Measurements from ENCODE around the gene EPB41. TPM values are rescaled to one million over a fixed set of nuclear protein-coding genes. Genes with fewer than 3 reads are reported as not detected.

EPB41 gene
- total and polyA plus RNA-seq, 2 of the 8 experiments (the other 6 are each of a cell fraction or from before 2014, with no cell fraction given), result 36.7 to 109 TPM

- Histone ChIP-seq H3K18ac (ENCODE audit: extremely low read depth, low read length) (no peak overlapping the region), H3K56ac (replicated peaks; ENCODE audit: insufficient read length, low read depth, low read length) (no peak overlapping the region), H2BK120ac (replicated peaks; ENCODE audit: low read depth, low read length) (no peak overlapping the region), H3K36me3 (ENCODE audit: control insufficient read depth in 2 of 4, insufficient read depth in 4 of 4, low read length in 3 of 4) (peaks cover 0 to 8% (median 0%) of the 10 kb centered on the region in 4 experiments; a peak in 2 of 8 replicates), H2AFZ (ENCODE audit: low read length) (no peak overlapping the region), H3K4me2 (ENCODE audit: insufficient read depth in 1 of 2, low read depth in 2 of 2, low read length in 2 of 2) (no peak overlapping the region), H2BK5ac (ENCODE audit: low read depth, low read length) (no peak overlapping the region), H3K14ac (ENCODE audit: insufficient read length) (no peak overlapping the region), H2BK12ac (ENCODE audit: low read depth, low read length) (no peak overlapping the region), H3K79me1 (ENCODE audit: low read depth, low read length) (no peaks in the 10 kb centered on the region), H3K9me3 (ENCODE audit: insufficient read depth in 2 of 2, low read depth in 1 of 2, low read length in 1 of 2) (no peaks in the 10 kb centered on the region), H3K4me3 (ENCODE audit: extremely low read depth in 1 of 4, insufficient read depth in 2 of 4, low read depth in 3 of 4, low read length in 4 of 4) (no peak overlapping the region), H4K5ac (ENCODE audit: insufficient read length, low read depth, low read length) (no peak overlapping the region), H3K27me3 (replicated peaks in 1 of 4; ENCODE audit: control insufficient read depth in 3 of 4, extremely low read depth in 1 of 4, insufficient read depth in 3 of 4, low read length in 3 of 4) (no peaks in the 10 kb centered on the region), H3K23ac (ENCODE audit: insufficient read length) (no peak overlapping the region), H3K23me2 (ENCODE audit: low read depth, low read length) (no peaks in the 10 kb centered on the region), H3K27ac (ENCODE audit: low read depth, low read length) (no peak overlapping the region), H4K91ac (replicated peaks; ENCODE audit: insufficient read length, low read length) (no peak overlapping the region), H3K9ac (replicated peaks in 1 of 4; ENCODE audit: extremely low read depth in 1 of 4, low read depth in 3 of 4, low read length in 3 of 4) (no peak overlapping the region), H4K20me1 (replicated peaks in 1 of 2; ENCODE audit: control insufficient read depth in 1 of 2, insufficient read depth in 2 of 2, low read length in 2 of 2) (no peaks in the 10 kb centered on the region), H3K79me2 (ENCODE audit: control insufficient read depth in 1 of 2, insufficient read depth in 2 of 2, low read length in 2 of 2) (no peaks in the 10 kb centered on the region), H3K4me1 (replicated peaks in 1 of 4; ENCODE audit: control insufficient read depth in 3 of 4, insufficient read depth in 4 of 4, low read length in 3 of 4) (no peaks in the 10 kb centered on the region), H2AK5ac (ENCODE audit: low read depth, low read length) (no peak overlapping the region), H2BK20ac (ENCODE audit: low read length) (no peak overlapping the region), H4K8ac (ENCODE audit: extremely low read depth, insufficient read depth, low read length) (no peak overlapping the region), H3K4ac (replicated peaks; ENCODE audit: insufficient read length, low read depth, low read length) (no peak overlapping the region), H2BK15ac (ENCODE audit: low read length) (no peak overlapping the region)
- FAIRE-seq, result no peak
- ChIA-PET POLR2A (ENCODE audit: partially characterized antibody) (no interaction called here), CTCF (ENCODE audit: partially characterized antibody) (interaction anchor here (0.7 kb wide), 1 partner anchor 23 kb away, joined by 3 read pairs; no protein-coding TSS in a partner anchor)
- no peak for TF ChIP-seq ASH2L (IDR thresholded peaks at IDR 0.05; ENCODE audit: low read length)
- no peak for TF ChIP-seq NRF1 (IDR thresholded peaks at IDR 0.05; ENCODE audit: low read depth, low read length)
- TF ChIP-seq CHD2 (IDR thresholded peaks at IDR 0.05; ENCODE audit: low read length), result no peak
- TF ChIP-seq FOSL1 (IDR thresholded peaks at IDR 0.05; ENCODE audit: insufficient read depth, low read depth, low read length), result no peak
- TF ChIP-seq YY1 (IDR thresholded peaks at IDR 0.05; ENCODE audit: low read depth, low read length), result no peak
- TF ChIP-seq POLR2A (IDR thresholded peaks at IDR 0.05; ENCODE audit: control extremely low read depth in 1 of 2, low read depth in 2 of 2, low read length in 2 of 2), result no peak
- TF ChIP-seq SP2 (IDR thresholded peaks at IDR 0.05; ENCODE audit: low read length), result no peak
- no peak for TF ChIP-seq SIX5 (IDR thresholded peaks at IDR 0.05; ENCODE audit: low read depth, low read length)
- TF ChIP-seq USF2 (IDR thresholded peaks at IDR 0.05; ENCODE audit: low read length), result no peak
- no peak for TF ChIP-seq EZH2 (IDR thresholded peaks at IDR 0.05; ENCODE audit: low read depth, low read length, severe bottlenecking)
- no peak for TF ChIP-seq JUND (IDR thresholded peaks at IDR 0.05; ENCODE audit: low read length)
- no peak for DNase-seq (ENCODE audit: low read depth in 1 of 2, low spot score in 2 of 2)
Observed at GRCh38 chr1:29057700-29058099, 143.3 kb downstream of the EPB41 start.
